ENCODE results near the gene RAVER2.

RAVER2 gene

GRCh38 chr1:64875606-64876005, 130.7 kb downstream of the RAVER2 start:
- 0 out of 2 replicates have a peak, but pooled peaks cover 6% of the 10 kb centered on the region for H3K36me3 ChIP-seq (ENCODE audit: control insufficient read depth, insufficient read depth, low read length)
- no peak overlapping the region for H3K27ac ChIP-seq (ENCODE audit: low read depth, low read length)

GRCh38 chr1:64877151-64877550, 132.3 kb downstream of the RAVER2 start:
- H3K9ac ChIP-seq (ENCODE audit: low read depth, low read length): no peak overlapping the region
- peak overlapping the region; percentile 7 for H3K27ac ChIP-seq (ENCODE audit: low read depth, low read length)
- no peaks in the 10 kb centered on the region for H3K27me3 ChIP-seq (ENCODE audit: control insufficient read depth, insufficient read depth, low read length)
- 0 out of 2 replicates have a peak, but pooled peaks cover 6% of the 10 kb centered on the region for H3K36me3 ChIP-seq (ENCODE audit: control insufficient read depth, insufficient read depth, low read length)
- no peaks in the 10 kb centered on the region for H3K9me3 ChIP-seq (ENCODE audit: control insufficient read depth, insufficient read depth, low read length)
- no peak overlapping the region for H3K4me3 ChIP-seq (ENCODE audit: low read depth, low read length)
- H3K4me1 ChIP-seq (ENCODE audit: control insufficient read depth, insufficient read depth, low read length): peaks cover 15% of the 10 kb centered on the region

More at GRCh38 chr1:64875606-64876005, 130.7 kb downstream of the RAVER2 start:
- H3K4me3 ChIP-seq (ENCODE audit: low read depth, low read length): no peak overlapping the region
- no peaks in the 10 kb centered on the region for H3K9me3 ChIP-seq (ENCODE audit: control insufficient read depth, insufficient read depth, low read length)
- peaks cover 11% of the 10 kb centered on the region for H3K4me1 ChIP-seq (ENCODE audit: control insufficient read depth, insufficient read depth, low read length)
- no peaks in the 10 kb centered on the region for H3K27me3 ChIP-seq (ENCODE audit: control insufficient read depth, insufficient read depth, low read length)
- no peak overlapping the region for H3K9ac ChIP-seq (ENCODE audit: low read depth, low read length)

GRCh38 chr1:64877598-64877997, 132.7 kb downstream of the RAVER2 start:
- Histone ChIP-seq H3K9ac (ENCODE audit: low read depth, low read length) (no peak overlapping the region), H3K36me3 (ENCODE audit: control insufficient read depth, insufficient read depth, low read length) (0 out of 2 replicates have a peak, but pooled peaks cover 6% of the 10 kb centered on the region), H3K27ac (ENCODE audit: low read depth, low read length) (peak overlapping the region; percentile 7), H3K9me3 (ENCODE audit: control insufficient read depth, insufficient read depth, low read length) (no peaks in the 10 kb centered on the region), H3K4me1 (ENCODE audit: control insufficient read depth, insufficient read depth, low read length) (peaks cover 15% of the 10 kb centered on the region), H3K4me3 (ENCODE audit: low read depth, low read length) (no peak overlapping the region), H3K27me3 (ENCODE audit: control insufficient read depth, insufficient read depth, low read length) (no peaks in the 10 kb centered on the region)

- H3K27me3 ChIP-seq (ENCODE audit: control insufficient read depth, insufficient read depth, low read length): no peaks in the 10 kb centered on the region
- peak overlapping the region; percentile 2 for H3K27ac ChIP-seq (ENCODE audit: low read depth, low read length)
- no peaks in the 10 kb centered on the region for H3K9me3 ChIP-seq (ENCODE audit: control insufficient read depth, insufficient read depth, low read length)
- no peak overlapping the region for H3K4me3 ChIP-seq (ENCODE audit: low read depth, low read length)
- H3K36me3 ChIP-seq (ENCODE audit: control insufficient read depth, insufficient read depth, low read length): peaks cover 1% of the 10 kb centered on the region; the same call in 1 of the 2 replicates
- peaks cover 15% of the 10 kb centered on the region for H3K4me1 ChIP-seq (ENCODE audit: control insufficient read depth, insufficient read depth, low read length)
- H3K9ac ChIP-seq (ENCODE audit: low read depth, low read length): no peak overlapping the region
Measured at GRCh38 chr1:64878090-64878489, 133.2 kb downstream of the RAVER2 start.

- Histone ChIP-seq H3K9me3 (ENCODE audit: control insufficient read depth, insufficient read depth, low read length) (no peaks in the 10 kb centered on the region), H3K36me3 (ENCODE audit: control insufficient read depth, insufficient read depth, low read length) (no peaks in the 10 kb centered on the region; the same call in 1 of the 2 replicates), H3K4me3 (ENCODE audit: low read depth, low read length) (no peak overlapping the region)
Measured at GRCh38 chr1:64878931-64879611, 134.2 kb downstream of the RAVER2 start.

GRCh38 chr1:64880449-64880848, 135.6 kb downstream of the RAVER2 start:
- H3K36me3 ChIP-seq (ENCODE audit: control insufficient read depth, insufficient read depth, low read length): no peaks in the 10 kb centered on the region; the same call in 1 of the 2 replicates
- H3K4me1 ChIP-seq (ENCODE audit: control insufficient read depth, insufficient read depth, low read length): peaks cover 15% of the 10 kb centered on the region
- no peak overlapping the region for H3K4me3 ChIP-seq (ENCODE audit: low read depth, low read length)
- no peak overlapping the region for H3K27ac ChIP-seq (ENCODE audit: low read depth, low read length)
- H3K9ac ChIP-seq (ENCODE audit: low read depth, low read length): no peak overlapping the region
- H3K27me3 ChIP-seq (ENCODE audit: control insufficient read depth, insufficient read depth, low read length): no peaks in the 10 kb centered on the region
- no peaks in the 10 kb centered on the region for H3K9me3 ChIP-seq (ENCODE audit: control insufficient read depth, insufficient read depth, low read length)

More at GRCh38 chr1:64878931-64879611, 134.2 kb downstream of the RAVER2 start:
- no peaks in the 10 kb centered on the region for H3K27me3 ChIP-seq (ENCODE audit: control insufficient read depth, insufficient read depth, low read length)
- peaks cover 15% of the 10 kb centered on the region for H3K4me1 ChIP-seq (ENCODE audit: control insufficient read depth, insufficient read depth, low read length)
- no peak overlapping the region for H3K9ac ChIP-seq (ENCODE audit: low read depth, low read length)
- H3K27ac ChIP-seq (ENCODE audit: low read depth, low read length): no peak overlapping the region

- Histone ChIP-seq H3K27ac (ENCODE audit: low read depth, low read length) (no peak overlapping the region), H3K9ac (ENCODE audit: low read depth, low read length) (no peak overlapping the region), H3K4me1 (ENCODE audit: control insufficient read depth, insufficient read depth, low read length) (peaks cover 18% of the 10 kb centered on the region), H3K36me3 (ENCODE audit: control insufficient read depth, insufficient read depth, low read length) (no peaks in the 10 kb centered on the region; the same call in 1 of the 2 replicates), H3K9me3 (ENCODE audit: control insufficient read depth, insufficient read depth, low read length) (no peaks in the 10 kb centered on the region), H3K27me3 (ENCODE audit: control insufficient read depth, insufficient read depth, low read length) (no peaks in the 10 kb centered on the region), H3K4me3 (ENCODE audit: low read depth, low read length) (no peak overlapping the region)
Measured at GRCh38 chr1:64881281-64881680, 136.4 kb downstream of the RAVER2 start.
